Endothelial cell of umbilical vein (primary cell): ENCODE data around the gene SEC24C.

Experiments used
- POLR2AphosphoS5 ChIP-seq: IDR thresholded peaks from 2 replicates; pipeline ENCODE4 v1.6.1; 2012; ENCODE audit warnings: low read depth, mild to moderate bottlenecking, control low read depth, low read length, moderate library complexity; ENCODE audit not compliant: insufficient read depth
- TF ChIP-seq, protein P1 (sequence below), 2 donors: IDR thresholded peaks; 1 replicate in 1 of 2; 2 replicates in 1 of 2; pipeline ENCODE4 v1.5.1; 2011; ENCODE audit warnings: low read length in 2 of 2, mild to moderate bottlenecking in 2 of 2, moderate library complexity in 2 of 2, control low read depth in 1 of 2, inconsistent platforms in 1 of 2, low read depth in 1 of 2; ENCODE audit not compliant: insufficient read depth in 1 of 2; ENCODE audit errors: extremely low read depth in 1 of 2
- TF ChIP-seq, protein P2 (sequence below): IDR thresholded peaks from 2 replicates; pipeline ENCODE4 v1.6.1; 2011; ENCODE audit not compliant: insufficient read depth, insufficient read length

GRCh38 chr10:73742454-73742734 is 1.8 kb upstream of the SEC24C start:
- TF ChIP-seq, protein P1, sequence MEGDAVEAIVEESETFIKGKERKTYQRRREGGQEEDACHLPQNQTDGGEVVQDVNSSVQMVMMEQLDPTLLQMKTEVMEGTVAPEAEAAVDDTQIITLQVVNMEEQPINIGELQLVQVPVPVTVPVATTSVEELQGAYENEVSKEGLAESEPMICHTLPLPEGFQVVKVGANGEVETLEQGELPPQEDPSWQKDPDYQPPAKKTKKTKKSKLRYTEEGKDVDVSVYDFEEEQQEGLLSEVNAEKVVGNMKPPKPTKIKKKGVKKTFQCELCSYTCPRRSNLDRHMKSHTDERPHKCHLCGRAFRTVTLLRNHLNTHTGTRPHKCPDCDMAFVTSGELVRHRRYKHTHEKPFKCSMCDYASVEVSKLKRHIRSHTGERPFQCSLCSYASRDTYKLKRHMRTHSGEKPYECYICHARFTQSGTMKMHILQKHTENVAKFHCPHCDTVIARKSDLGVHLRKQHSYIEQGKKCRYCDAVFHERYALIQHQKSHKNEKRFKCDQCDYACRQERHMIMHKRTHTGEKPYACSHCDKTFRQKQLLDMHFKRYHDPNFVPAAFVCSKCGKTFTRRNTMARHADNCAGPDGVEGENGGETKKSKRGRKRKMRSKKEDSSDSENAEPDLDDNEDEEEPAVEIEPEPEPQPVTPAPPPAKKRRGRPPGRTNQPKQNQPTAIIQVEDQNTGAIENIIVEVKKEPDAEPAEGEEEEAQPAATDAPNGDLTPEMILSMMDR (IDR thresholded peaks at IDR 0.05; ENCODE audit: extremely low read depth in 1 of 2, insufficient read depth in 1 of 2, low read depth in 1 of 2, low read length in 2 of 2) = no peak
- TF ChIP-seq POLR2AphosphoS5 = no peak
- TF ChIP-seq, protein P2, sequence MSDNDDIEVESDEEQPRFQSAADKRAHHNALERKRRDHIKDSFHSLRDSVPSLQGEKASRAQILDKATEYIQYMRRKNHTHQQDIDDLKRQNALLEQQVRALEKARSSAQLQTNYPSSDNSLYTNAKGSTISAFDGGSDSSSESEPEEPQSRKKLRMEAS = no peak
